GM18519 (cell line): ENCODE measurements around the gene DCDC2.
A peak's percentile ranks its signal among the peaks of the same experiment; 100 is the strongest.
"Not testable (repeated sequence)": the region's sequence is repeated elsewhere in the genome, so short reads cannot be mapped to it uniquely, and the experiment has no call there.

Source experiments
- ATAC-seq: cut with Tn5 transposase; IDR thresholded peaks from one replicate; pipeline ENCODE4 v1.9.1; 2021; ENCODE audit warnings: mild to moderate bottlenecking, moderate library complexity; ENCODE audit not compliant: unreplicated experiment, low FRiP score

The DCDC2 gene

GRCh38 chr6:24357336-24358218 lies at the start of gene DCDC2:
TSS of gene DCDC2 (minus strand) at chr6:24358059. CDS start at chr6:24357750, 309 bp downstream.
- ATAC-seq = no peak

- ATAC-seq = no peak
Measured at GRCh38 chr6:24405262-24405661, 47.4 kb upstream of the DCDC2 start.

- no peak for ATAC-seq
Measured at GRCh38 chr6:24403501-24403824, 45.6 kb upstream of the DCDC2 start.

DNA sequence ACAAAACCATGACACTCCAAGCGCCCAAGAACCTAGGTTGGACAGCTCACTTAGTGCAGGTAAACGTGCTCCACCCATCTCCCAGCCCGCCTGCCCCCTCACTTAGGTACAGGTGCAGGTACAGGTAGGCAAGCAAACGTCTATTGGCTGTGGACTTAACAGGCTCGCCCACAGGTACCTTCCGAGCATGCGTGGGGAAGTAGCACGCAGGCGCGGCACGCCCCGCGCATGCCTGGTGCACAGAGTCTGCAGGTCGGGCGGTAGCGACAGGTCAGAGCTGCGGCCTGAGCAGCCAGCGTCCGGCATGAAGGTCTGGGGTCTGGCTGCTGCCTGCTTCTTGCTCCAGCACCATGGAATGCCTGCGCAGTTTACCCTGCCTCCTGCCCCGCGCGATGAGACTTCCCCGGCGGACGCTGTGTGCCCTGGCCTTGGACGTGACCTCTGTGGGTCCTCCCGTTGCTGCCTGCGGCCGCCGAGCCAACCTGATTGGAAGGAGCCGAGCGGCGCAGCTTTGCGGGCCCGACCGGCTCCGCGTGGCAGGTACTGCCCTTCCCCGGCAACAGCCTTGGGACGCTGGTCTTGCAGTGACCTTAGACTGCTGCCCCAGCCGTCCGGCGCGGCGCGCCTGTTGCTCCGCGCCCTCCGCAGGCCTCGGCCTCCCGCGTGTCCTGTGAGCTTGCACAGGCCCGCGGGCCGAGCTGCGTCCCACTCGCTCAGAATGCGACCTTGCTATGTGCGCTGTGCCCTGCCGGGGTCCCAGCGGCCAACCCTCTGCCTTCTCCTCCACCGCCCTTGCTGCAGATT lies 45.0 kb upstream of the DCDC2 start, which contains the start of gene MRS2:
MRS2 (plus strand) TSS at position 240 of the 804 bp plus-strand sequence; CDS start at position 351, 111 bp downstream.
- ATAC-seq = peak; percentile 95

GRCh38 chr6:24401458-24401857 lies 43.6 kb upstream of the DCDC2 start:
- no peak for ATAC-seq

DNA sequence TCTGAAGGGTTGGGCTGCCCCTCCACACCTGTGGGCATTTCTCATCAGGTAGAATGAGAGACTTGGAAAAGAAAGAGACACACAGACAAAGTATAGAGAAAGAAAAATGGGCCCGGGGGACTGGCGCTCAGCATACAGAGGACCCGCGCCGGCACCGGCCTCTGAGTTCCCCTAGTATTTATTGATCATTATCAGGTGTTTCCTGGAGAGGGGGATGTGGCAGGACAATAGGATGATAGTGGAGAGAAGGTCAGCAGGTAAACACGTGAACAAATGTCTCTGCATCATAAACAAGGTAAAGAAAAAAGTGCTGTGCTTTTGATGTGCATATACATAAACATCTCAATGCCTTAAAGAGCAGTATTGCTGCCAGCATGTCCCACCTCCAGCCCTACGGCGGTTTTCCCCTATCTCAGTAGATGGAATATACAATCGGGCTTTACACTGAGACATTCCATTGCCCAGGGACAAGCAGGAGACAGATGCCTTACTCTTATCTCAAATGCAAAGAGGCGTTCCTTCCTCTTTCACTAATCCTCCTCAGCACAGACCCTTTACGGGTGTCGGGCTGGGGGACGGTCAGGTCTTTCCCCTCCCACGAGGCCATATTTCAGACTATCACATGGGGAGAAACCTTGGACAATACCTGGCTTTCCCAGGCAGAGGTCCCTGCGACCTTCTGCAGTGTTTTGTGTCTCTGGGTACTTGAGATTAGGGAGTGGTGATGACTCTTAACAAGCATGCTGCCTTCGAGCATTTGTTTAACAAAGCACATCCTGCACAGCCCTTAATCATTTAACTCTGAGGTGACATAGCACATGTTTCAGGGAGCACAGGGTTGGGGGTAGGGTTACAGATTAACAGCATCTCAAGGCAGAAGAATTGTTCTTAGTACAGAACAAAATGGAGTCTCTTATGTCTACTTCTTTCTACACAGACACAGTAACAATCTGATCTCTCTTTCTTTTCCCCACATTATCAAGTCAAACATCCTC lies 42.5 kb upstream of the DCDC2 start:
- not testable (repeated sequence) for ATAC-seq

DNA sequence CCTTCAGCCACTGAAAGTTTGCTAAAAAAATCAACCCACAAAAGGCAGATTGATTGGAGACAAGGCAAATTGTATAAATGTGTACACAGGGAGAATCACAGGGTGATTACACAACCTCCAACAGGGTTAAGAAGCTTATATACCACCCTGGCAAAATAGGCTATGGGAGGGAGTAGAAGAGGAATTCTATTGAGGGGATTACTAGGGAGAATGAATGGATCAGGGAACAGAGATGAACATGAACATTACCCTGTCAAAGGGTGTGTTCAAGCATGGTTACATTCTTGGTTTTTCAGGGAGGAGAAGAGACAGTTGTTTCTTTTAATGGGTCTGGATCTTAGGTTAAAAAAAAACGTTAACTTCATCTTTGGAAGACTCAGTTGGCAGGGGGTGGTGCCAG lies 39.8 kb upstream of the DCDC2 start:
- no peak for ATAC-seq

DNA sequence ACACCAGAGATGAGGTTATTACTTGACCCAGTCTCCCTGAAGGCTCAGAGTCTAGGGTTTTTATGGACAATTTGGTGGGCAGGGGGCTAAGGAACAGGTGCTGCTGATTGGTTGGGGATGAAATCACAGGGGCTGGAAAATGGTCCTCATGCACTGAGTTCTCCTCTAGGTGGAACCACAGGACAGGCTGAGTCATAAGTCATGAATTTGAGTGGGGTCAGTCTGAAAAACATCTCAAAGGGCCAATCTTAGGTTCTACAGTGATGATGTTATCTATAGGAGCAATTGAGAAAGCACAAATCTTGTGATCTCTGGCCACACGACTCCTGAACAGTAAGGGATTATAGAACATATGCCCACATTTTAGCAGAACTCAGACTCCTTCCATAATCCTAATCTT lies 39.0 kb upstream of the DCDC2 start:
- ATAC-seq = no peak

DNA sequence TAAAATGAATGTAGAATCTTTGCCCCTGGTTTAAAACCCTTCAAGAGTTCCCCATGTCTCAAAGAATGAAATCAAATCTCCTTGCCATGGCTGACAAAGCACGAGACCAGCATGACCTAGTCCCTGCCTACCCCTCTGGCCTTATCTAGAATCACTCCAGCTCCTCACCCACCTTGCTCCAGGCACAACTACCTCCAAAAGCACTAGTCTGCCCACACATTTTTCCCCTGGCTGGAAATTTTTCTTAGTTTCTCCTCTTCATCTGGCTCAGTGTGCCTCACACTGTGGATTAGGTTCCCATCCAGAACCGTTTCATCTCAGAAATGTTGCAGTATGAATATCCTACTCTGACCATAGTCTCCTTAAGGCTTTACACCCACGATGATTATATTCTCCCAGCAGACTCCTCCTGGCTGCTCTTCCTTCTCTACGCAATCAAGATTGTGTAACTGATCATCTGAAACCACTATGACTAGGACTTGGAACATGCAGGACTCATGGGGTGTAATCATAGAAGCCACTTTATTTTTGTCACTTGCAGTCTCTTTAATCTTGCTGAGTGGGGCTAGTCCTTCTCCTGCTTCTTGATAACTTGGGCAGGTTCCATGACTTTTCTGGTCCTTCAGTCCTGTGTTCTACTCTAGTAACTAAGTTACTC lies 37.0 kb upstream of the DCDC2 start:
- no peak for ATAC-seq

DNA sequence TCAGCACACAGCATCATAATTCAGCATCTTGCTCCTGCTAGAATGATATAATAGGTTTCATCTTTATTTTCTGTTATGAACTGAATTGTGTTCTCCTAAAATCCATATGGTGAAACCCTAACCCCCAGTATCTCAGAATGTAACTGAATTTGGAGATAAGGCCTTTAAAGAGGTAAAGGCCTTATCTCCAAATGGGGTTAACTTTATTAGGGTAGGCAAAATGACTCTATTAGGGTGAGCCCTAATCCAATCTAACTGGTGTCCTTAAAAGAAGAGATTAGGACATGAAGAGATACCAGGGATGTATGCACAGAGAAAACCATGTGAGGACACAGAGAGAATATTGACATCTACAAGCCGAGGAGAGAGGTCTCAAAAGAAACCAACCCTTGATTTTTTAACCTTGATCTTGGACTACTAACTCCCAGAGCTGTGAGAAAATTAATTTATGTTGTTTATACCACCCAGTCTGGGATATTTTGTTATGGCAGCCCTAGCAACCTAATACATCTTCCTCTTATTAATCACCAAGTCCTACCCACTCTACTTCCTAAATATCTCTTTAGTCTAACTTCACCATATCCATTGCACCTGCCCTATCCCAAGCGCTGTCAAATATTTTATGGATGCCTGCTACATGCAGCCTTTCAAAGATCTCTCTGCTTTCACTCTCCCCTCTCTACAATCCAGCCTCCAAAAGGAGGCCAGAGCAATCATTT lies 36.4 kb upstream of the DCDC2 start:
- no peak for ATAC-seq

- peak; percentile 85 for ATAC-seq
Measured at GRCh38 chr6:24391756-24392405, 34.0 kb upstream of the DCDC2 start.

DNA sequence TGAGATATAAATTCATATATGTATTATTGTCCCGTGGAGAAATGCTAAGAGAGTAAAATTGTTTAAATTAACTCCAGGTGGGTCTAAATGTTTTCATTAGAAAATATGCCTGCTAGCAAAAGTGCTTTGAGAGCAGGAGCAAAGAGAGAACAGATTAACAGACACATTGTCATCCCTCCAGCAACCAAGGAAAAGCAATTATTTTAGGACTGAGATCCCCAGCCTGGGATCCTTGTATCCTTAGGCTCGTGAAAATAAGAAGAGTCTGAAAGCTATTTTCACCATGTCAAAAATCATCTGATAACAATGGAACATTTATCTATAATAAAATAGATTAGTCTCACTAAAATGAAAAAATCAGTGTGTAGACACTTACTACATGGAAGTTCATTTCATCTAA lies 33.3 kb upstream of the DCDC2 start:
- ATAC-seq = no peak

DNA sequence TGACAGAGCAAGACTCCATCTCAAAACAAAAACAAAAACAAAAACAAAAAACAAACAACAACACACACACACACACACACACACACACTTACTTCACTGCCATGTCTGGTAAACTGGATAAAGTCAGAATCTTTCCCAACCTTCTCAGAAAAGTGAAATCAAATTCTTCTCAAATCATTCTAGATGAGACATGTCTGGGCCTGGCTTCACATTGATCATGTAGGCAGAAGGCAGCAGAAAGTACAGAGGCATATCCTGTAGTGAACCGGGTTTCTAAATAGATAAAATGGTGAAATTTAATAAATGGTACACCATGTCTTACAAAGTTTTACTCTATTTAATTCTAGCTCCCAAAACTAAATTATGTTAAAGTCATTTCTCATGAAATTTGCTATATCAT lies 30.0 kb upstream of the DCDC2 start:
- no peak for ATAC-seq

DNA sequence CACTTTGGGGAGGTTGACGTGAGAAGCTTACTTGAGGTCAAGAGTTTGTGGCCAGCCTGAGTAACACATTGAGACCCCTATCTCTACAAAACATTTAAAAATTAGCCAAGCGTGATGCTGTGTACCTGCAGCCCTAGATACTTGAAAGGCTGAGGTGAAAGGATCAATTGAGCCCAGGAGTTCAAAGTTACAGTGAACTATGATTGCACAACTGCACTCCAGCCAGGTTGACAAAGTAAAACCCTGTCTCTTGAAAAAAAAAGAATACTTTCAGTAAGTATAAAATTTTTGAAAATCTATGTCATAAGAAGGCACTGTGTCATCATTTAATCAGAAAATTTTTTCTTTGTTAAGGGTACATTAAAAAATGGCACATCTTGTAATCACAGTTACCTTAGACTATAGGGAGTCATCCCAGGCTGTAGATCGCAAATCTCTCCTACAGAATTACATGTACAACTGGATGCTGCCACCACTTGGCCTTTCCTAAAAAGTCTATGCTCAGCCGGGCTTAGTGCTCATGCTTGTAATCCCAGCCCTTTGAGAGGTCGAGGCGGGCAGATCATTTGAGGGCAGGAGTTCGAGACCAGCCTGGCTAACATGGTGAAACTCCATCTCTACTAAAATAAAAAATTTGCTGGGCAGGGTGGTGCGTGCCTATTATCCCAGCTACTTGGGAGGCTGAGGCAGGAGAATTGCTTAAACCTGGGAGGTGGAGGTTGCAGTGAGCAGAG lies 27.8 kb upstream of the DCDC2 start:
- no peak for ATAC-seq

DNA sequence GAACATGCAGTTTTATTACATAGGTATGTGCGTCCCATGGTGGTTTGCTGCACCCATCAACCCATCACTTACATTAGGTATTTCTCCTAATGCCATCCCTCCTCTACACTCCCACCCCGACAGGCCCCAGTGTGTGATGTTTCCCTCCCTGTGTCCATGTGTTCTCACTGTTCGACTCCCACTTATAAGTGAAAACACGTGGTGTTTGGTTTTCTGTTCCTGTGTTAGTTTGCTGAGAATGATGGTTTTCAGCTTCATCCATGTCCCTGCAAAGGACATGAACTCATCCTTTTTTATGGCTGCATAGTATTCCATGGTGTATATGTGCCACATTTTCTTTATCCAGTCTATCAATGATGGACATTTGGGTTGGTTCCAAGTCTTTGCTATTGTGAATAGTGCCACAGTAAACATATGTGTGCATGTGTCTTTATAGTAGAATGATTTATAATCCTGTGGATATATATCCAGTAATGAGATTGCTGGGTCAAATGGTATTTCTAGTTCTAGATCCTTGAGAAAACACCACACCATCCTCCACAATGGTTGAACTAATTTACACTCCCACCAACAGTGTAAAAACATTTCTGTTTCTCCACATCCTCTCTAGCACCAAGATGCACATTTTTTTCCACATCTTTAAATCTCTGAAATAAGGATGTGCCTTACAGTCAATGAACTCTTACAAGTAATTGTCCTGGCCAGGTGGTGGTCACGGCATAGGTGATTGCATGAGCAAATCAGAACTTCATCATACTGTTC lies 26.7 kb upstream of the DCDC2 start:
- not testable (repeated sequence) for ATAC-seq

DNA sequence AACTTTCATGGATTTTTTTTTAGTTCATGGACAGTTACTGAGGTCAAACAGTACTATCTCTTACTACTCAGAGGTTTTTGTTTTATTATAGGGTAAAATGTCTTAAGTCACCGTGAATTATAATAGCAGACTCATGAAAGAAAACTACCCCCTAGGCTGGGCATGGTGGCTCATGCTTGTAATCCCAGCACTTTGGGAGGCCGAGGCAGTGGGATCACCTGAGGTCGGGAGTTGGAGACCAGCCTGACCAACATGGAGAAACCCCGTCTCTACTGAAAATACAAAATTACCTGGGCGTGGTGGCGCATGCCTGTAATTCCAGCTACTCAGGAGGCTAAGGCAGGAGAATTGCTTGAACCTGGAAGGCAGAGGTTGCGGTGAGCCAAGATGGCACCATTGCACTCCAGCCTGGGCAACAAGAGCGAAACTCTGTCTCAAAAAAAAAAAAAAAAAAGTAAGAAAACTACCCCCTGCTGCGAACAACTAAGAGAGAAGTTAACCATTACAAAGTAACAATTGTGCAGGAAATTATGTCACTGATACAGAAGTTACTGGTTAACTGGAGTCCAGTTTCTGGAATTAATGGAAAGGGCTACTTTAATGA lies 25.1 kb upstream of the DCDC2 start:
- ATAC-seq = not testable (repeated sequence)

DNA sequence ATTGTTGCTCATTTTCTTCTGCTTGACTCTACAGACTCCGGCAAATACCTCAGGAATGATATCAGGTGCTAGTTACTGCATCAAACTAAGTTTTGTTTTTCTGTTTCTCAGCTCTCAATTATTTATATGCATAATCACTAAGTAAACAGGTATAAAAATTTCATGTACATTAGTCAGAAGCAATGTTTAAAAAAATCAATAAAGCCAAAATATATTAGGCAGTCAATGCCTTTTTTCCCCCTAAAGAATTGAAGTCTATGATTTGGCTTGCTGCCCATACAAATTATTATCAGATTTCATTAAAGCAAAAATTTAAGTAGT lies 24.3 kb upstream of the DCDC2 start:
- no peak for ATAC-seq
